Endothelial cell of hepatic sinusoid (primary cell): ENCODE measurements around the gene SYT1.

Source experiments
- in situ Hi-C: cut with HindIII; loops from 2 replicates; pipeline ENCODE4 v1.10.0; 2017; ENCODE audit warnings: low sequenced_read_pairs

Gene SYT1

DNA sequence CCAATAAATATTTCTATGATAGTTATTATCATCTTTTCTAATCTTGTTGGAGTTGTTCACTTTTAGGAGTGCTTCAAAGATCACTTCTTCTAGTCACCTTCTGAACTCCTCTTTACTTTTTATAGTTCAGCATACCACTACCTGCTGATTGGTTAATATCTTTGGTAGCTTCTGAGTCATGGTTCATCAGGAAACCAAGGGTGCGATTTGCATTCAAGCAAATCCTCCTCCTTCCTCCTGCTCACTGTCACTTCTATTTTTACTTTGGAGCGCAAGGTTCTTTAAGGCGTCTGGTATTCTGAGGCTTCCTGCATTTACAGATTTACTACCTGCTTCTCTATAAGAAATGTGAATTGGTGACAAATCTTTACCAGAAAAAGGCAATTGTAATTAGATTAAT is 24.0 kb downstream of the SYT1 start:
- in situ Hi-C loops, result no loop called here

DNA sequence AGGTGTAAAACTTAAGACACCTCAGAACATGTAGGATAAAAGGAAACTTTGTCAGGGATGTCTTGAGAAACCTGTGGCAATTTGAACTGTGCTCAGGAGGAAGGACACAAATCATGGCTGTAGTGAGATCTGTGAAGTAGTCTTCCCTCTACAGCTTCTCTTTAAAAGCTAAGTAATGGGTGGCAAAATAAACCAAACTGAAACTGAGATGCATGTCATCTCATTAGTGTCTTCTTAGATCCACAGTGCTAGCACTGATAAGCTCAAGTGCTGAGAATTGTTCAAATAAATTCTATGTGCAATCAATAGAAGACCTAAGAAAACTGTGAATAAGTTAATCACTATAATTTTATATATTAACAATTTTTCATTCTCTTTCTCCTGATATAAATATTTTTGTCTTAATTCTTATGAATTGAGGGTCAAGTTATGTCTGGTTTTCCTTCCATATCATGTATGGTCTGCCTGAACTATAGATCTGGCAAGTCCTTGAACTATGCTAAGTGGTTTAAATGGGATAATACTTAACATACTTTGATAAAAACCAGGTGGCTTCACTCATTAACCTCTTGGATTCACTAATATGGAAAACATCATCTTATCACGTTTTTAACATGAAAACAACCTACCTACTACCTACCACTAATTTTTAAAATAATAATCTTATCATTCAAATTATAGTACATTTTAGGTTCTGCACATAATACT is 27.2 kb downstream of the SYT1 start:
- in situ Hi-C loops, result no loop called here

DNA sequence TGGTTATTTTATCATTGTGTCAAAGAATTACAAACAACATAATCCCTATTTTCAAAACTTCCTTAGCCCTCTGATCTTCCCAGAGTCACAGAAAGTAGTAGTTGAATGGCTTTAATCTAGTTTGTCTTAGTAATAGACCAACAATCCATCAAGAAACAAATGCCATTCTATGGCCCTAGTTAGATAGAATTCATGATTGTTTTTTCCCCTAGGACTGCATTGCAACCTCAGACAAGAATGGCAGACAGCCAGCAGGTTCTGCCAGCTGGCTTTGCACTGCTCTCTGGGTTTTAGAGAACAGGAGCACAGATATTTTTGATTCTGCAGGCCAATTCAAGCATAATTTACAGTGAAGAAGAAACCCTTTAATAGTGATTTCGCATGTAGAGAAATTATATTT is 33.8 kb downstream of the SYT1 start:
- in situ Hi-C loops, result no loop called here

- in situ Hi-C loops, result no loop called here
These were observed 50.3 kb downstream of the SYT1 start for GRCh38 chr12:78914859-78915331.

DNA sequence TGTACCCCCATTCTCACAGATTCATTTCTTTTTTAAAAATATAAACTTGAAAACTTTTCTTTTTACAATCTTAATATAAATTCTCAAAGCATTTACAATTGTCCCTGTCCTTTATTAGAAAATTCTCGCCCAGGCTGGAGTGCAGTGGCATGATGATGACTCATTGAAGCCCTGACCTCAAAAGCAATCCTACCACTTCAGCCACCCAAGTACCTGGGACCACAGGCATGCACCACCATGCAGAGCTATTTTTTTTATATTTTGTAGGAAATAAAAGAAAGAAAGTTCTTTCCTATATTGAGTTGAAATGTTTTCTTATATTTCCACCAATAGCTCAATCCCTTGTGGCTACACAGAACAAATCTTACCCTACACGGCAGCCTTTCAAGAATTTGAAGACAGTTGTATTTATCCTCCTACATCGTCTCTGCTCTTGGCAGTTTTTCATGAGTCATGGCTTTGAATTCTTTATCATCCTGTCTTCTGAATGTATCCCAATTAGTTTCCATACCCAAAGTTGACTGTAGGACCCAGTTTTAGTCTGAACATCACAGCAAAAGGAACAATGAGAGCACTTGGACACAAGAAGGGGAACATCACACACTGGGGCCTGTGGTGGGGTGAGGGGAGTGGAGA is 52.4 kb downstream of the SYT1 start:
- in situ Hi-C loops, result no loop called here

GRCh38 chr12:78917513-78917912 is 52.9 kb downstream of the SYT1 start:
- in situ Hi-C loops, result no loop called here

GRCh38 chr12:78918268-78918667 is 53.7 kb downstream of the SYT1 start:
- in situ Hi-C loops, result no loop called here

- in situ Hi-C loops, result loop anchor here (5.0 kb wide), 1 partner anchor 46 kb away; no protein-coding TSS in a partner anchor
These were observed 63.9 kb downstream of the SYT1 start for GRCh38 chr12:78928200-78929074.

DNA sequence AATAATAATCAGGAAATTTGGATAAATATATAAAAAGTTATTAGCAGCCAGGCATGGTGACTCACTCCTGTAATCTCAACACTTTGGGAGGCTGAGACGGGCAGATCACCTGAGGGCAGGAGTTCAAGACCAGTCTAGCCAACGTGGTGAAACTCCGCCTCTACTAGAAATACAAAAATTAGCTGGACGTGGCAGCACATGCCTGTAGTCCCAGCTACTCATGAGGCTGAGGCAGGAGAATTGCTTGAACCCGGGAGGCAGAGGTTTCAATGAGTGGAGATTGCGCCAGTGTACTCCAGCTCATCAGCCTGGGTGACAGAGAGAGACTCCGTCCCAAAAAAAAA is 64.5 kb downstream of the SYT1 start:
- in situ Hi-C loops, result loop anchor here (5.0 kb wide), 1 partner anchor 47 kb away; no protein-coding TSS in a partner anchor

DNA sequence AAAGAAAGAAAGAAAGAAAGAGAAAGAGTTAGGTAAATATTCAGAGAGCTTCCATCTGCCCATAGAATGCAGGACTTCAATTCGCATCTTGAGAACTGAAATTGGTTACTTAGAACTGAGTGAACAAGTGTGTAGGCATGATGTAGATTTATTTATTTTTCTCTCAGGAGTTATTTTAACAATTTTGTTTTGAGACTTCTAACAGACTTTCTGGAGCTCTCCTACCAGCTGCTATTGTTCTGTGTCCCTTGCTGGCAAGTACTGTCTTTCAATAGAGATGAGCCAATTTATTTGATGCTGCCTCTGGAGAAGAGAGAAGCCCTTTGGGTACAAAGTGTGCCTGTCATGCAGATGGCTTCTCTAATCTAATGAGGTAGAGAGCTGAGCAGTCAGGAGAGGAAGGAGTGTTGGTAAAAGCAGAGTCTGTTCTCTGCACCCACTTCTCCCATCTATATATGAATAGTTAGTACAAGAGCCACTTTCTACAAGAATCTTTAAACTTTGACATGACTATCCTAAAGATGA is 67.0 kb downstream of the SYT1 start:
- in situ Hi-C loops, result no loop called here

GRCh38 chr12:78933014-78933413 is 68.4 kb downstream of the SYT1 start:
- in situ Hi-C loops, result no loop called here

DNA sequence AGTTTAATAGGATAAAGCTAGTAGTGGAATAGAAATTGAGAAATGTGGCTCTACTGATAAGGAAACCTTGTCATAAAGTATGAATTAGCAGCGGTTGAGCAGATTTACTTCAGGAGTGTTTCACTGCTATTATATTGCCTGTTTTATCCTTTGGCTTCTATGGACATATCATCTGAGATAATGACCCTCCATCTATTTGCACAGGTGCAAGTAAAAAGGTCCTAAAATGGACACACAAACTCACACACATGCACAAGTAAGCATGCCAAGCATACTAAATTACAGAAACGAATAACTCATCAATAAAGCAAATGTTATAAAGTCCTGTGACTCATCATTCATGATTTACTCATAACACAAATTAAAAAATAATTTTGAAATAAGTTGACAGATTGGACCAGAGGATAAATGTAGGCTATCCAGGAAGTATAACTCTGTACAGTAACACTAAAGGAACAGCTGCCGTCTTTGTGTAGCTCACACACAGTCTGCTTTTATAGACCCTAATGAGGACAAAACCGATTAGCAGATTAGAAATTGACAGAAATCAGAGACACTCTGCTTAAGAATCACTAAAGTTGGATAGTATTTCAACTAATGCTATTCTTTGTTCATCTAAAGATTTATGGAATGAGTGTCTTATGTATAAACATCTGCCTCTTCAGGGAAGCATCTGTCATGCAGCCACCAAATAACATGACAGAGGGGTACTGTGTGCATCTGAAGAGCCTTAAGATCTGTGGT is 73.9 kb downstream of the SYT1 start:
- in situ Hi-C loops, result no loop called here

- in situ Hi-C loops, result no loop called here
These were observed 85.0 kb downstream of the SYT1 start for GRCh38 chr12:78949532-78949931.

GRCh38 chr12:78951803-78952551 is 87.4 kb downstream of the SYT1 start:
- in situ Hi-C loops, result no loop called here

- in situ Hi-C loops, result no loop called here
These were observed 88.0 kb downstream of the SYT1 start for GRCh38 chr12:78952552-78952929.

- in situ Hi-C loops, result no loop called here
These were observed 94.4 kb downstream of the SYT1 start for GRCh38 chr12:78958941-78959340.

- in situ Hi-C loops, result no loop called here
These were observed 95.0 kb downstream of the SYT1 start for GRCh38 chr12:78959556-78959955.

- in situ Hi-C loops, result no loop called here
These were observed 96.6 kb downstream of the SYT1 start for GRCh38 chr12:78961171-78961570.

DNA sequence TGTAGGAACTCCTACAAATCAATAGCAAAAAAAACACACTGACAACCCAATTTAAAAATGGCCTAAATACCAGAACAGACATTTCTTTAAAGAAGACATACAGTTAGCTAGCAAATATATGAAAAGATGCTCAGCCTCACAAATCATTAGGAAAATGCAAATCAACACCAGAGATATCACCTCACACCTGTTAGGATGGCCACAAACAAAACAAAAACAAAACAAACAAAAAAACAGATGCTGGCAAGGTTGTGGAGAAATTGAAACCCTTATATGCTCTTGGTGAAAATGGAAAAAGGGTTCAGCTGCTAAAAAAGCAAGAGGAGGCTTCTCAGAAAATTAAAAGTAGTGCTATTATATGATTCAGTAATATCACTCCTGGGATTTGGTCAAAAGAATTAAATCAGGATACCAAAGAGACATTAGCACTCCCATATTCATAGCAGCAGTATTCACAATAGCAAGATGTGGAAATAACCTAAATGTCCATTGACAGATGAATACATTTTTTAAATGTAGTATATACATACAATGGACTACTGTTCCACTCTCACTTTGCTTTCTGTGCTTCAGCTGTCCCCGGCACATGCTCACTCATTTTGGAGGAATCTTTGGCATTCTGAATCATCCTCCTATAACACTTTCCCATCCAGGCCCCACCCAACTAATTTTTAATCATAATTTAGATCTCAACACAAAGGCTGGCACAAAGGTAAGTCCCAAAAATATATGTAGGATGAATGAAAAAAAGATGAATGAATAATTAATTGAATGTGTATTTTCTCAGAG is 99.1 kb downstream of the SYT1 start:
- in situ Hi-C loops, result no loop called here
